ENCODE data around the gene COL16A1. TPM values are rescaled to one million over a fixed set of nuclear protein-coding genes. Genes with fewer than 3 reads are reported as not detected.

Gene COL16A1
- total and polyA plus RNA-seq, 2 of the 4 experiments (the other 2 are of a cell fraction): 34.2 to 62.8 TPM

DNA sequence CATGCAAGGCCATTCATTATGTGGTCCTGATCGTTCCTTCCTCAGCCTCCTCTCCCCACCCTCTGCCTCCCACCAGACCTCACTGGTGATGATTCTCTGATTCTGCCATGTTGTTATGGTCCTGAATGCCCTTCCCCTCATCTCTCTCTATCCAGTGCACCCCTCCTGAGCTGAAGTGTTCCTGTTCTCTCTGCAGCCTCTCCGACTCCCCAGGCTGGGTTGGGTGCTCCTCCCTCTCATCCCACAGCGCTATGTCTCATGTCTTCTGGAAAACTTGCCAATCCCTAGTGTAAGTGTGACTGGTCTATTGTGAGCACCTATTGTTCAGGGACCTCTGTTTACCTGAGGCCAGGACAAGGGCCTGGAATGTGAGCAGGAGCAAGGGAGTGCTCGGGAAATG is 48.1 kb downstream of the COL16A1 start:
- H3K4me2 ChIP-seq (ENCODE audit: low read depth, low read length): no peak overlapping the region
- intact Hi-C loops (cut with micrococcal nuclease) (no loop called here), dilution Hi-C loops (cut with HindIII; ENCODE audit: low sequenced_read_pairs, unreplicated experiment) (no loop called here), in situ Hi-C loops (cut with MboI; ENCODE audit: low sequenced_read_pairs) (no loop called here)
- H3K79me1 ChIP-seq (ENCODE audit: low read depth in 1 of 2, low read length in 2 of 2): no peaks in the 10 kb centered on the region; a peak in 1 of 4 replicates
- BruUV-seq (replicated peaks): no TSS peak
- H2AFZ ChIP-seq (replicated peaks; ENCODE audit: low read length, poor library complexity): no peak overlapping the region
- H2BK15ac ChIP-seq (ENCODE audit: low read depth, low read length): no peak overlapping the region
- no peak for ATAC-seq (ENCODE audit: low read depth)
- no peak overlapping the region for H3K23ac ChIP-seq (ENCODE audit: low read depth, low read length)
- no peak for TF ChIP-seq CTCF (conservative IDR thresholded peaks at IDR 0.05; ENCODE audit: low read depth, low read length)
- no peak for TF ChIP-seq USF2 (IDR thresholded peaks at IDR 0.05; ENCODE audit: low read depth, low read length)
- no peak for TF ChIP-seq BHLHE40 (IDR thresholded peaks at IDR 0.05; ENCODE audit: low read depth, low read length)
- TF ChIP-seq MAZ (IDR thresholded peaks at IDR 0.05; ENCODE audit: borderline replicate concordance, low read depth, low read length): no peak
- TF ChIP-seq MXI1 (IDR thresholded peaks at IDR 0.05; ENCODE audit: borderline replicate concordance, low read depth, low read length): no peak
- no peak for TF ChIP-seq CHD1 (IDR thresholded peaks at IDR 0.05; ENCODE audit: low read depth, low read length)
- no peak for TF ChIP-seq FOS (IDR thresholded peaks at IDR 0.05; ENCODE audit: low read depth, low read length)
- no peak for TF ChIP-seq RFX5 (IDR thresholded peaks at IDR 0.05; ENCODE audit: low read depth, low read length)
- TF ChIP-seq CEBPB (IDR thresholded peaks at IDR 0.05; ENCODE audit: low read depth, low read length): no peak
- no peak for TF ChIP-seq NFE2L2 (IDR thresholded peaks at IDR 0.05; ENCODE audit: low read depth, low read length)
- no peak for TF ChIP-seq SMC3 (IDR thresholded peaks at IDR 0.05; ENCODE audit: low read depth, low read length)
- TF ChIP-seq ELK1 (IDR thresholded peaks at IDR 0.05; ENCODE audit: borderline replicate concordance, low read depth, low read length): no peak
- no peaks in the 10 kb centered on the region for H3K9me1 ChIP-seq (ENCODE audit: insufficient read depth, low read length)
- no peak overlapping the region for H3K14ac ChIP-seq (replicated peaks; ENCODE audit: low read depth, low read length)
- H4K8ac ChIP-seq (ENCODE audit: low read depth in 2 of 2, low read length in 2 of 2): no peak overlapping the region
- no peak overlapping the region for H3K9ac ChIP-seq (ENCODE audit: low read depth, low read length)
- no peaks in the 10 kb centered on the region for H3K4me1 ChIP-seq (ENCODE audit: control insufficient read depth, insufficient read depth, low read length)
- H3K18ac ChIP-seq (ENCODE audit: low read depth, low read length): no peak overlapping the region
- H4K5ac ChIP-seq (ENCODE audit: low read depth, low read length): no peak overlapping the region
- no peak overlapping the region for H3K27ac ChIP-seq (ENCODE audit: insufficient read depth, low read length)
- H2BK5ac ChIP-seq (ENCODE audit: low read depth, low read length, poor library complexity, severe bottlenecking): no peak overlapping the region
- H2AK5ac ChIP-seq (ENCODE audit: low read depth, low read length): no peak overlapping the region
- H4K91ac ChIP-seq (ENCODE audit: insufficient read depth, low read depth, low read length): no peak overlapping the region
- no peak for DNase-seq
- H4K20me1 ChIP-seq (ENCODE audit: insufficient read depth, low read length): no peaks in the 10 kb centered on the region
- no peaks in the 10 kb centered on the region for H3K27me3 ChIP-seq (ENCODE audit: control insufficient read depth, insufficient read depth, low read length)
- H3K56ac ChIP-seq (ENCODE audit: extremely low read depth, insufficient read depth, low read length): no peak overlapping the region
- no peaks in the 10 kb centered on the region for H3K9me3 ChIP-seq (ENCODE audit: control insufficient read depth, insufficient read depth, low read length)
- peaks cover 72% of the 10 kb centered on the region for H3K36me3 ChIP-seq (ENCODE audit: control insufficient read depth, insufficient read depth, low read length)
- ChIA-PET CTCF (no interaction called here), POLR2A (ENCODE audit: unreplicated experiment) (no interaction called here)
- H2AK9ac ChIP-seq (replicated peaks; ENCODE audit: low read depth, low read length, poor library complexity): no peak overlapping the region
- whole genome bisulfite sequencing, 2 experiments (ENCODE audit: extremely low coverage in 2 of 2, insufficient read length in 1 of 2): 67% methylated on average over 1 of the region's 4 CpGs; no CpG with 5 or more reads in 1 of the 2 experiments
- H2BK20ac ChIP-seq (ENCODE audit: low read depth, low read length): no peak overlapping the region
- no peak overlapping the region for H3K4ac ChIP-seq (ENCODE audit: low read depth, low read length)
- no peak overlapping the region for H3K4me3 ChIP-seq (ENCODE audit: insufficient read depth, low read depth, low read length)
- no peak overlapping the region for H2BK120ac ChIP-seq (ENCODE audit: low read depth, low read length)

Measured in IMR-90 (cell line).